Glomerular visceral epithelial cell (primary cell): ENCODE data around the gene SEC24B.
"Not testable (repeated sequence)": the region's sequence is repeated elsewhere in the genome, so short reads cannot be mapped to it uniquely, and the experiment has no call there.

Source experiments
- DNase-seq: peaks from one replicate; pipeline ENCODE4 v3.0.0-alpha.2; 2016; ENCODE audit errors: extremely low spot score

SEC24B gene

DNA sequence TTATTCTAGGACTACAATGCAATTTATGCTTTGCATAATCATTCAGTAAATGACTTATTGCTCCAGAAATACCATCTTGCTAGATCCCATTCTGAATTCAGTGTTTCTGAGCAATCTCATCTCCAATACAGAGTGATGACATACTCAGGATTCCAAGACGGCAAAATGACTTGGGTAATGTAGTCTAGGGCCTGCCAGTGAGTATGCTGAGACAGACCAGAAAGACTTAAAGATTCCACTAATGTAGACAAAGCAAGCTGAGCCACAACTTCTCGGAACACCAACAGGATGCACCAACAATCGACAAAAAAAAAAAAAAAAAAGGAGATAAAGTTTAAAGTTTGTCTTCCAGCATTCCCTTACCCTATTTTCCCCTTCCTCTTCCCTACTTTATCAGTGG, 919 bp upstream of the SEC24B start:
- DNase-seq = peak; percentile 40

GRCh38 chr4:109434007-109434971, 674 bp downstream of the SEC24B start:
- DNase-seq = peak; percentile 25

DNA sequence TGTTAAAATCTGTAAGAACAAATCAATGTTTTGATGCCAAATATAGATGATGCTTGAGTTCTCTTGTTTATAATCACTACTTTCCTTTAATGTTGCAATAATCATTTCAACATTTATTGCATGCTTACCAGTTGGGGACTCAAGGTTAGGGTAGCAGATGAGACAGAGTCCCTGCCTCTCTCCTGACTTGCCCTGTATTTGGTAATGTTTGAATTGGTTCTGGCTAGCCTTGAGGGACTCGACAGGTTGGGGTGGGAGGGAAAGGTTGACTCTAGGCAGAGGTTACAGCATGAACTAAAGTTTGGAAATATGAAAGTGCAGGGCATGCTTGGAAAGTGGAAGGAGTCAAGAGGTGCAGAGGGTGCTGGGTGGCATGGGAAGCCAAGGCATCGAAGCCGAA, 2.0 kb downstream of the SEC24B start:
- no peak for DNase-seq

- DNase-seq = no peak
Observed at GRCh38 chr4:109436504-109436903, 2.9 kb downstream of the SEC24B start.

- no peak for DNase-seq
Observed at GRCh38 chr4:109440948-109441347, 7.3 kb downstream of the SEC24B start.

- no peak for DNase-seq
Observed at GRCh38 chr4:109441862-109442458, 8.3 kb downstream of the SEC24B start.

DNA sequence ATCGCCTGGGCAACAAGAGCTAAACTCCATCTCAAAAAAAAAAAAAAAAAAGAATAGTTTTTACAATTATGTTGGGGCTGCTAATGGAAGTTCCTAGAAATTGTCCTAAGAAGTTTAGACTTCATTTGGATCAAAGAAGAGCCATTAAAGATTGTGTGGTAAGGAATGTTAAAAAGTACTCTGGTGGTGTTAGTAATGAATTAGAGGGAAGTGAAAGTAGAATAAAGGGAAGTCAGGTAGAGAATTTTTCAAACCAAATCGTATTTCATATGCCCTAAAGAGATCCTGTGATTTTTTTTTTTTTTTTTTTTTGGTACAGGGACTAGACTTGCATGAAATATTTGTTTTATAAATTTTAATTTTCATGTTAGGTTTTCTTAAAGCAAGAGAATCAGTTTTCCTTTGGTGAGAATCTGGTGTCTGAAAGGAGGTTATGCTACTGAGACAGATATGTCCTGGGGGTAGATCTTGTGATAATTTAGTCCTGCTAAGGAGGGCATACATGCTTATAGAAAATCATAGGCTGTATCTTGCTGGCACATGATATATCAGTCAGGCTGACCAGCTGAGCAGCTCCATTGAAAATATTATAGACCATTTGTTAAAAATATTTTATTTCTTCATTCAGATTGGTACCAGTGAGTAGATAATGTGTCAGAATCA, 10.7 kb downstream of the SEC24B start:
- no peak for DNase-seq

DNA sequence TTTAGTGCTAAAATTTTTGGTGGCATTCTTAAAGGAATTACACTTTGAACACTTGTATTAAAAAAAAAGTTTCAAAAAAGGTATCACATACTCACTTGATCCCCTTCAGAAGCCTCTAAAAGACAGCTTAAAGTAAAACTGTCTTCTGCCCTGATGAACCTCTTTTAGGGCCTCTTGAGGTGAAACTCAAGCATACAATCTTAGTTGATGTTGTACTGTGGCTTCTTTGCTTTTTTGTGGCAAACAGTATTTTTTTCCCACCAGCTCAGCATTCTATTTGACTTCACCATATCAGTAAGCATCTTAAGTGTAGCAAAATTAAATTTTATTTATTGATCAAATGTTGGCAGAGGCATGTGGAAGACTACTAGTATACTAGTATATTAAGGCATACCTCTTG, 13.7 kb downstream of the SEC24B start:
- no peak for DNase-seq

DNA sequence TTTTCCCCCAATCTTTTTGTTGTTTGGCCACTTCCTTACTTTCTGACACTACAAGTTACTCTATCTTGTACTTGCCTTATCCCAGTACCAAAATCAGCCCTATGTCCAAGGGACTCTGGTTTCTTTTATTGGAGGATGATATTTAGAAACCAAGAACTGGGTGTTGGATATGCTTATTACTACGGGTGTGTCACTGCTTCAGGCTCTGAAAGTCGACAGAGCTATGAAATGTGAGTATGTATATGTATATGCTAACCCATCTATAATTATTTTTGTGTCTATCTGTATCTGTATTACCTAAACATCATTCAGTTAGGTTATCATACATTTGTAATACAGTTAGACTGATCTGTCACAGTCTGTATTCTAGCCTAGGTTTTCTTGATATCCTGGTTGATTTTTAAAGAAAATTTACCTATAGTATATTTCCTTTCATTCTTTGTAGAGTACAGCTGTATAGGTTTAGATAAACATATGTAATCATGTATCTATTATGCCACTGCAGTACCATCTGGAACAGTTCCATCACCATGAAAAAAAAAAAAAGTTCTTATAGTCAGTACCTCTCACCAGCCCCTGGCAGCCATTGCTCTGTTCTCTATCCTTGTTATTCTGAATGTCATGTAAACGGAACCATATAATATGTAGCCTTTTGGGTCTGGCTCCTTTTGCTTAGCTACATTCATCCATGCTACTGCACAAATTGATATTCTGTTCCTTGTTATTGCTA, 18.1 kb downstream of the SEC24B start:
- no peak for DNase-seq

DNA sequence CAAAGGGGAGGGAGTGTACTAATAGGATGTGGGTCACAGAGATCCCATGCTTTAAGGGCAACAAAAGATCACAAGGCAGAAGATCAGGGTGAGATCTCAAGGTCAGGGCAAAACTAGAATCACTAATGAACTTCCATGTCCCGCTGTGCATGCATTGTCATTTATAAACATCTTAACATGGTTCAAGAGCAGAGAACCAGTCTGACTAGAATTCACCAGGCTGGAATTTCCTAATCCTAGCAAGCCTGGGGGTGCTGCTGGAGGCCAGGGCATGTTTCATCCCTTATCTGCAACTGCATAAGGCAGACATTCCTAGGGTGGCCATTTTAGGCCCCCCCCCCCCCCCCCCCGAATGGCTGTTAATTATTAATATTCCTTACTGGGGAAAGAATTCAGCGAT, 19.5 kb downstream of the SEC24B start:
- not testable (repeated sequence) for DNase-seq

DNA sequence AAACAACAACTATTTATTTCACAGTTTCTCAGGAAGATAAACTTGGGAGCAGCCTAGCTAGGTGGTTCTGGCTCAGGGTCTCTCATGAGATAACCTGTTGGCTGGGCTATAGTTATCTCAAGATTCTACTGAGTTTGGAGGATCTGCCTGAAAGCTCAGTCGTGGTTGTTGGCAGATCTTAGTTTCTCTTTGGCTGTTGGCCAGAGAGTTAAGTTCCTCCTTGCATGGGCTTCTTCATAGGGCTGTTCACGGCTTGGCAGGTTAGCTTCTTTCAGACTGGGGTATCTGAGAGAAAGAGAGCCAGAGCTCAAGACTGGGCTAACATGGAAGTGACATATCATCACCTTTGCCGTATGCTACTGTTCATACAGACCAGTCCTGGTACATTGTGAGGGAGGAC, 28.7 kb downstream of the SEC24B start:
- DNase-seq = no peak

DNA sequence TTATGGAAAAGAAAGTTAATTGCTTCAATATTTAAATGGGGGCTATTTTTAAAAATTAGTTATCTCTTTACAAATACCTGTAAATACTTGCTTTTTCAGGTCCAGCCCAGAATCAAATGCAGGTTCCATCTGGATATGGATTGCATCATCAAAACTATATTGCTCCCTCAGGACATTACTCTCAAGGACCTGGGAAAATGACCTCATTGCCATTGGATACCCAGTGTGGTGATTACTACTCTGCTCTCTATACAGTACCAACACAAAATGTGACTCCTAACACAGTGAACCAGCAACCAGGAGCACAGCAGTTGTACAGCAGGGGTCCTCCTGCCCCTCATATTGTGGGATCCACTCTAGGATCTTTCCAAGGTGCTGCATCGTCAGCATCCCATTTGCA, 29.2 kb downstream of the SEC24B start:
- DNase-seq = no peak

GRCh38 chr4:109465069-109465468, 31.5 kb downstream of the SEC24B start:
- DNase-seq = no peak

DNA sequence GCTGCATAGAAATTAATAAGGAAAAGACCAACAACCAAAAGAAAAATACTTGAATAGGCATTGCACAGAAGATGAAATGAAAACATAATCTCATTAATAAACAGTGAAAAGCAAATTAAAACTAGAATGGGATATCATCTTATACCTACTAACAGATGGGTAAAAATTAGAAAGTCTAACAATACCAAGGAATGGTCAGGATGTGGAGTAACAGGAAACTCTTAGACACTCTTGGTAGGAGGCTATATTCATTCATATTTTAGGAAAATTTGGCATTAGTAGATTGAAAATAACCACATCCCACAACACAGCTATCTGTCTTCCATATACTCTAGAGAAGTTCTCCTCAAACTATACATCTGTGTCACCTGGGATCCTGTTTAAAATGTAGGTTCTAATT, 36.3 kb downstream of the SEC24B start:
- DNase-seq = no peak

GRCh38 chr4:109472343-109472761, 38.7 kb downstream of the SEC24B start:
- peak; percentile 37 for DNase-seq

DNA sequence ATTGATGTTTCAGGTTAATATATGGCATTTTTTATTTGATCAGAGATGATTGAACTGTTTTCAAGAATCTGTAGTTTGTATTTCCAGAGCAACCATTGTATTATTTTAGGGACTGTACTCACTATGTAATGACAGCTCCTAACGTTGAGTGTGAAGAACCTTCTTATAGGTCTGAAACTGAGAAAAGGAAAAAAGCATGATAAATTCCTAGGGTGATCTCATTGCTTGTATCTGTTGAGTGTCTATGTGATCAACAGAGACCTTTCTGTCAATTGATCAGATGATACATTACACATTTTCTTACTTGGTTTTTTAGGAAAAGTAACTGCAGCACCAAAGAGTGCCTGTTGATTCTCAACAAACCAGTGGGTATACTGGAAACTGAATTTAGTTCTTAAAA, 40.2 kb downstream of the SEC24B start:
- DNase-seq = no peak

DNA sequence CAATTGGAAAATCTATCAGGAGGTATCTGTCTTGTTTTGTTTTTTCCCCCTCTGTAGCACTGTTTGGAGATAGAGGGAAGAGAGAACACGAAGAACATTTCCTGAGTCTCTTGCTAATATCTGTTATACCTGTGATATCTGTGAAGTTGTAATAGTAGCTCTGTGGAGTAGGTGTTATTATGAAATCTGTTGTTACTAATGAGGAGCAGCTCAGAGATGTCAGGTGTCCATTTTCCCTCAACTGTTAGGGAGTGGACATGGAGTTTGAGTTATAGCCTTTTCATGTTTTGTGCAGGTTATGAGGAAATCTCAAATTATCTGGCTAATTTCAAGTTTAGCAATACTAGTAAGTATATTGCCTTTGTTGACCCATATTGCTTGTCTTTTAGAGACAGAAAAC, 52.4 kb downstream of the SEC24B start:
- DNase-seq = no peak

DNA sequence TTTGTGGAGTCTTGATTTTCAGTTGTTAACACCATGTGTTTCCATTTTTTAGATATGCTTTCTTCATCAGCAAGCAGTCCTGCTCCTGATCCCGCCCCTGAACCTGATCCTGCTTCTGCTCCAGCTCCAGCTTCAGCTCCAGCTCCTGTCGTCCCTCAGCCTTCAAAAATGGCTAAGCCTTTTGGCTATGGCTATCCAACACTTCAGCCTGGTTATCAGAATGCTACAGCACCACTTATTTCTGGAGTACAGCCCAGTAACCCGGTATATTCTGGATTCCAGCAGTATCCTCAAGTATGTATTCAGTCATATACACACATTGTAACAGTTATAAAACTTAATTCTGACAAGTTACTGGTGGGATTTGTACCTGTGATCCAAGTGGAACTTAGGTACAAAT, 60.9 kb downstream of the SEC24B start:
- DNase-seq = no peak

DNA sequence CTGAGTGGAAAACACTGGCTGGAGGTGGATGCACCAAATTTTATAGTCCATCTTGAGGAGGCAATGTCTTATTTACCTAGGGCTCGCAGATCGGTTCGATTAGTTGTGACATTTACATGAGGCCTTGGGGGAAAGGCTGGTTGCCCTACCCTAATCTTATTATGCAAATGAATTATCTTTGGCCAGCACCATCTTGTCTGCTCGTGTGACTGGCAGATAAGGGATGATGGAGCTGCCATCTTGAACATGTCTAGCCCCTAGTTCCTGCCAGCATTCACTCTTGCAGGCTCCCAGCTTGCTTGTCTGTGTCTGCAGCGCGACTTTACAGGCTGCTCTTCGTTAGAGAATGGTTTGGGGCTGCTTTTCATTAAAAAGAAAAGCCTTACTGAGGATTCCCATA, 61.9 kb downstream of the SEC24B start:
- DNase-seq = no peak

DNA sequence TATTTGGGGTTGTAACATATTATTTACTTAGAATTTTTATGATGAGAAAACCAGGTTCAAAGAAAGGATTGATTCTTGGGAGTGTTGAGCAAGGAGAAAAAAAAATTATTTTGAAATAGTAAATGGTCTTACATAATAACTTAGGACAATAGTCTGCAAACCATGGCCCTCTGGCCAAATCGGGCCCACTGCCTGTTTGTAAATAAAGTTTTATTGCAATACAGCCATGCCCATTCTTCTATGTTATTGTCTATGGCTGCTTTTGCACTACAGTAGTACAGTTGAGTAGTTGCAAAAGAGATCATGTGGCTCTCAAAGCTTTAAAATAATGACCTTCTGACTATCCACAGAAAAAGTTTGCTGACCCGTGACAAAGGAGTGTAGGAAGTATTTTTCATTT, 63.3 kb downstream of the SEC24B start:
- no peak for DNase-seq

DNA sequence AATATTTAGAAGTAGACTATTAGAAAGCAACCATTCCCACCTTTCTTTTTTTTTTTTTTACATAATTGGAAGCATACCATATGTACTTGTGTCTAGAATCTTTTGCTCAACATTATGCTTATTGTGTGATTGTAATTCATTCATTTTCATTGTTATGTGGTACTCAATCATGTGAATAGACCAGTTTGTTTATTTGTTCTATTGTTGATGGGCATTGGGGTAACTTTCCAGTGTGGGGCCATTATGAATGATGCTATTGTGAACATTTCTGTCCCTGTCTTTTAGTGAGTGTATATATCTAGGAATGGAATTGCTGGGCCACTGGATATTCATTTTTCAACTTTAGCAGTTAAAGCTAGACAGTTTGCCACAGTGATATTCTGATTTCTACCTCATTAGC, 63.9 kb downstream of the SEC24B start:
- DNase-seq = no peak

GRCh38 chr4:109499513-109499912, 65.9 kb downstream of the SEC24B start:
- no peak for DNase-seq
